ENCODE measurements around the gene CYP11A1. TPM values are rescaled to one million over a fixed set of nuclear protein-coding genes. Genes with fewer than 3 reads are reported as not detected.
A peak's percentile ranks its signal among the peaks of the same experiment; 100 is the strongest.

Gene CYP11A1
- total RNA-seq, 3 donors from 2014 or later = 0.33 to 0.41 (median 0.40) TPM

DNA sequence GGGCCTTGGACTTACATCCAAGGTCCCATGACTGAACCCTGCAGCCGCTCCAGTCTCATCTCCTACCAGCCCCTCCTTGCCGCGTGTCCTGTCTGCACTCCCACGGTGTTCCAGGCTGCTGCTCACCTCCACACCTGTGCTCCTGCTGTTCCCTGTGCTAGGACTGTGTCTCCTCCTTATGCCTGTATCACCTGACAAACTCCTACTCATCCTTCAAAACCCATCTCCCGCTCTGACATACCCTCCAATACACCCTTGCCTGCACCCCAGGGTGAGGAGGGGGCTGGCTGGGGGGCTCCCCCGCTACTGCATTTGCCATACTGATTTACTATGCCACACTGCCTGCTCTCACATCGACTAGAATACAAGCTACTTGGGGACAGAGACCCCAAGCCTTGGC, 53.6 kb downstream of the CYP11A1 start:
- Mint-ChIP-seq H3K4me3 (no peak overlapping the region), H3K4me1 (ENCODE audit: low read depth) (peaks cover 15% of the 10 kb centered on the region), H3K9me3 (no peaks in the 10 kb centered on the region), H3K36me3 (ENCODE audit: insufficient read depth) (no peaks in the 10 kb centered on the region), H3K27me3 (ENCODE audit: low read depth) (no peaks in the 10 kb centered on the region)
- DNase-seq = no peak
- ATAC-seq = no peak

DNA sequence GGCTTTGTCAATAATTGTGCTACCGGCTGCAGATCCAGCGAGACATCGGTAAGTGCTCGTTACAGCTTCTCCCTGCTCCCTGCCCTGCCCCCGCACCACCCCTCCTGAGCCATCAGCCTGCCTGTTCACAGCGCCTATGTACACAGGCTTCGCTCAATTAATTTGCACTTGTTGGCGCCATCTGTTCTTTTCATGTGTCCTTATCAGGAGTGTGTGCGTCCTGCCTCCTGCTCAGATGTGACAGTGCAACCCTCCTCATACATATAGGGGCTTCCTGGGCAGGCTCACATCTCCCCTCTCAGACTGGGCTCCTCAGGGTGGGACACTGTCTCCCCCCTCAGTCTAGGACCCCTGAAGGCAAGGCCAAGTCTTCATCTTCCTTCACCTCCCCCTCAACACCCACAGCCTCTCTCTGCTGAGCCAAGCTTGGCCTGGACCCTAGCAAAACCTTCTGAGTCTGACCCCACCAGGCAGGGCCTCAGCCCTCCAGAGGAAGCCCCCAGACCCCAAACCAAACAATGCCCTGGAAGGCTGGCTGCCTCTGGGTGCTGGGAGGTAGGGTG, 54.9 kb downstream of the CYP11A1 start:
- no peak for DNase-seq
- H3K4me1 Mint-ChIP-seq (ENCODE audit: low read depth) = peaks cover 15% of the 10 kb centered on the region
- H3K4me3 Mint-ChIP-seq = no peak overlapping the region
- no peak for ATAC-seq
- no peaks in the 10 kb centered on the region for H3K36me3 Mint-ChIP-seq (ENCODE audit: insufficient read depth)
- H3K9me3 Mint-ChIP-seq = no peaks in the 10 kb centered on the region
- peaks cover 3% of the 10 kb centered on the region for H3K27me3 Mint-ChIP-seq (ENCODE audit: low read depth)

GRCh38 chr15:74311734-74312444, 55.6 kb downstream of the CYP11A1 start:
- Mint-ChIP-seq H3K4me3 (no peak overlapping the region), H3K9me3 (no peaks in the 10 kb centered on the region), H3K27me3 (ENCODE audit: low read depth) (peaks cover 5% of the 10 kb centered on the region), H3K4me1 (ENCODE audit: low read depth) (peaks cover 15% of the 10 kb centered on the region), H3K36me3 (ENCODE audit: insufficient read depth) (no peaks in the 10 kb centered on the region)
- no peak for ATAC-seq
- DNase-seq = no peak

GRCh38 chr15:74307827-74308811, 59.3 kb downstream of the CYP11A1 start:
- peak; percentile 61 to 69 for ATAC-seq
- Mint-ChIP-seq H3K4me3 (no peak overlapping the region), H3K36me3 (ENCODE audit: insufficient read depth) (no peaks in the 10 kb centered on the region), H3K4me1 (ENCODE audit: low read depth) (no peaks in the 10 kb centered on the region), H3K9me3 (no peaks in the 10 kb centered on the region), H3K27me3 (ENCODE audit: low read depth) (peaks cover 37% of the 10 kb centered on the region)
- no peak for DNase-seq

DNA sequence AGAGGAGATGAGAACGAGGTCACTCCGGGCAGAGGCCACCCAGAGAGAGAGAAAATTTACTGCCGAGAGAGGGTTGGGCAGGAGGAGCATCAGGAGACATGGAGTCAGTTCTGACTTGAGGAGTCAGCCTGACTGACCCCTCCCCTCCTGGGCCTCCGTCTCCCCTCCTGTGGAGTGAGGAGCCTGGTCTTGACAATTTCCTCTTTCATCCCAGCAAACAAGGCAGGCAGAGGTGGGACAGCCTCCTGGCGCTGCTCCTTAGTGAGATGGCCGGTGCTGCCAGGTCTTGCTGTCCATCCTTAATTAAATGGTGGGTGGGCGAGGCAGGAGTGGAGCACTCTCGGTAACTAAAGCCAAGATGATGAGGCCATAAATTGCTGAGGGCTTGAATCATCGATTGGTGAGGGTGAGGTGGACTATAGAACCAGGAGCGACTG, 60.6 kb downstream of the CYP11A1 start:
- no peaks in the 10 kb centered on the region for H3K9me3 Mint-ChIP-seq
- H3K4me1 Mint-ChIP-seq (ENCODE audit: low read depth) = no peaks in the 10 kb centered on the region
- DNase-seq (no peak), ATAC-seq (no peak)
- H3K4me3 Mint-ChIP-seq = no peak overlapping the region
- peaks cover 49% of the 10 kb centered on the region for H3K27me3 Mint-ChIP-seq (ENCODE audit: low read depth)
- no peaks in the 10 kb centered on the region for H3K36me3 Mint-ChIP-seq (ENCODE audit: insufficient read depth)

DNA sequence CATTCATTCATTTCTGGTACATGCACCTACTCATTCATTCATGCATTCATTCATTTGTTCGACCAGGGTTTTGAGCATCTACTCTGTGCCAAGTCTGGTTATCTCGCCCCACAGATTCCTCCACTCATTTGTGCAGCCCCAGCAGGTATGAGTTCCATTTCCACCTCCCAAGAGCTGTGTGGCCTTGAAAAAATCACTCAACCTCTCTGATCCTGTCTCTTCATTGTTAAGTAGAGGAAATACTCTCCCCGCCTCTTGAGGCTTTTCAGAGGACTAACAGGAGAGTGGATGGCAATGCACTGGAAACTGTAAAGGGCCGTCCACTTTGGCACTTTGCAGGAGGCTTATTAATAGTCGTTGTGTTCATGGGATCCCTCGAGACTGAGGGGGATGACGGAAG, 61.8 kb downstream of the CYP11A1 start:
- Mint-ChIP-seq H3K4me1 (ENCODE audit: low read depth) (no peaks in the 10 kb centered on the region), H3K27me3 (ENCODE audit: low read depth) (peaks cover 60% of the 10 kb centered on the region), H3K4me3 (no peak overlapping the region), H3K36me3 (ENCODE audit: insufficient read depth) (no peaks in the 10 kb centered on the region), H3K9me3 (no peaks in the 10 kb centered on the region)
- no peak for ATAC-seq
- no peak for DNase-seq

- no peaks in the 10 kb centered on the region for H3K9me3 Mint-ChIP-seq
- no peak for DNase-seq
- no peak for ATAC-seq
- no peaks in the 10 kb centered on the region for H3K4me1 Mint-ChIP-seq (ENCODE audit: low read depth)
- H3K27me3 Mint-ChIP-seq (ENCODE audit: low read depth) = peaks cover 71% of the 10 kb centered on the region
- H3K36me3 Mint-ChIP-seq (ENCODE audit: insufficient read depth) = no peaks in the 10 kb centered on the region
- no peak overlapping the region for H3K4me3 Mint-ChIP-seq
Measured at GRCh38 chr15:74304431-74304830, 63.0 kb downstream of the CYP11A1 start.

DNA sequence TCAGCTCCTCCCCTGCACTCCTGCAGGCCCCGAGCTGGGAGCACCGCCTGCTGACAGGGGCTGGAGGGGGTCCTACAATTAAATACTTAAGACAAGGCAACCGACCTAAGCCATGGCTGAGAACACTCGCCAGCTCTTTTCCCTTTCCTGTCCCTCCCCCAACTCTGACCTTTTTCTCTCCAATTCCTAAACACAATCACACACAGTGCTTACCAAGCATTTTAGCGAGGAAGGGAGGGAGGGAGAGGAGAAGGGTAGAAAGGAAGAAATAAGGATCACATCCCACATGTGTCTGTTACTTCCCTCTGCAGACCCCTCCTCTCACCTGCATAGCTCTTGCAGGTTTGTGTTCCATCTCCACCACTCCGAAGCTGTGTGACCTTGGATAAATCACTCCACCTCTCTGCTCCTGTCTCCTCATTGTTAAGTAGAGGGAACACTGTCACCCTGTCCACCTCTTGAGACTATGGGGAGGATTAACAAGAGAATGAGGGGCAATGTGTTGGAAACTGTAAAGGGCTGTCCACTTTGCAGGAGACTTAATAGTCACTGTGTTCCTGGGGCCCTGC, 63.6 kb downstream of the CYP11A1 start:
- H3K27me3 Mint-ChIP-seq (ENCODE audit: low read depth) = peaks cover 71% of the 10 kb centered on the region

DNA sequence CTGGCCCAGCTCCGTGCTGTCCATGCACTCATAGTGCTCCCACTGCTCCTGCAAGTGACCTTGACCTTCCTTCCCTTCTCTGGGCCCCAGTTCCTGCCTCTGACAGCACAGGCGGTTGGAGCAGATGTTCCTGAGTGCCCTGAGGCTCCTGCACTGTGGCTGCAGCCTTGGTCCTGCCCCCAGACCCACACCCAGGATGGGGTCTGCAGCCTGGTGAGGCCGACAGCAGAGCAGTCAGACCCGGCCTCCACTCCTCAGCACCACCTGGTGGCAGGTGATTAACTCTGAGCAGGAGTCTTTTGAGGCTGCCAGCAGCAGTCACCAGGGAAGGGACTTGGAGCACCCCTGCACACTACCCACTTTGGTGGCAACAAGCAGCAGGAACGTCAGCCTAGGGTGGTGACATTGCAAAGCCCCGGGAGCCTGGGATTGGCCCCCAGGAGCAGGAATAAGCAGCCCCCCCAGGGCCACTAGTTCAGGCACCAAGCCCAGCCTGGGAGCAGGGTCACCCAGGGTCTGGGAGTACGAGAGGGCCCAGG, 64.6 kb downstream of the CYP11A1 start:
- Mint-ChIP-seq H3K36me3 (ENCODE audit: insufficient read depth) (no peaks in the 10 kb centered on the region), H3K4me3 (no peak overlapping the region), H3K9me3 (no peaks in the 10 kb centered on the region), H3K4me1 (ENCODE audit: low read depth) (no peaks in the 10 kb centered on the region), H3K27me3 (ENCODE audit: low read depth) (peaks cover 68% of the 10 kb centered on the region)
- peak; percentile 18 for DNase-seq
- peak in 1 of 2 donors; percentile 40 for ATAC-seq

More for the DNA sequence above, 63.6 kb downstream of the CYP11A1 start:
- Mint-ChIP-seq H3K9me3 (no peaks in the 10 kb centered on the region), H3K4me3 (no peak overlapping the region), H3K36me3 (ENCODE audit: insufficient read depth) (no peaks in the 10 kb centered on the region), H3K4me1 (ENCODE audit: low read depth) (no peaks in the 10 kb centered on the region)
- ATAC-seq (no peak), DNase-seq (no peak)

DNA sequence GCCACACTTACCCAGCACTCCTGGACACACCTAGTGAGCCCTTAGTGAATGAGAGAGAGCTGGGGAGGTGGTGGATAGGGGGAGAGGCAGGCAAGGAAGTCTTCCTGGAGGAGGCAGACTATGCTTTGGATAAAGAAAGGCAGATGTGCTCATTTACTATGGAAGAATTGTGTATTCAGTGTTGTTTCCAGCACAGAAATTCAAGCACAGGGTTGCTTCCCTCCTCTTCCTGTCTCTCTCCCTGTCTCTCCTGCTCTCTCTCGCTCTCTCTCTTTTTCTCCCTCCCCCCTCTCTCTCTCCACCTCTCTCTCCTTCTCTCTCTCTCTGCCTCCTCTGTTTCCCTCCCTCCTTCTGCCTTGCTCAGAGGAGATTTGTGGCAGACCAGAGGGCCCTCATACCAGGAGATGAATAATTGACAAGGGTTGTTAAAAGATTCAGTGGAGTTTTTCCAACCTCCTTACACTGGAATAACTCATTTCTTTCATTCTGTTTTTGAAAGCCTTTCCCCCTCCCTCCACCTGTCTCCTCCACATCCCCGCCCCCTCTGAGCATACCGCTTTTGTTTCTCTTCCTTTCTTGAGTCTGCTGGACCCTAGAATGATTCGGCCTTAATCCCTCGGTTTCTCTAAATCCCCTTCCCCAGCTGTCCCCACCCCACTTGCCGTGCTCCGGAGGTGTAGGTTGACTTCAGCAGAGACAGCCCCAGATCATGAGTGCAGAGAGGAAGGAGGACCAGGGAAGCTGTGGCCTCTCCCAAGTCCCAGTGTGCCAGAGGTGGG, 65.7 kb downstream of the CYP11A1 start:
- H3K4me1 Mint-ChIP-seq (ENCODE audit: low read depth) = no peaks in the 10 kb centered on the region
- H3K27me3 Mint-ChIP-seq (ENCODE audit: low read depth) = peaks cover 68% of the 10 kb centered on the region
- DNase-seq (no peak), ATAC-seq (no peak)
- no peaks in the 10 kb centered on the region for H3K36me3 Mint-ChIP-seq (ENCODE audit: insufficient read depth)
- no peak overlapping the region for H3K4me3 Mint-ChIP-seq
- no peaks in the 10 kb centered on the region for H3K9me3 Mint-ChIP-seq

DNA sequence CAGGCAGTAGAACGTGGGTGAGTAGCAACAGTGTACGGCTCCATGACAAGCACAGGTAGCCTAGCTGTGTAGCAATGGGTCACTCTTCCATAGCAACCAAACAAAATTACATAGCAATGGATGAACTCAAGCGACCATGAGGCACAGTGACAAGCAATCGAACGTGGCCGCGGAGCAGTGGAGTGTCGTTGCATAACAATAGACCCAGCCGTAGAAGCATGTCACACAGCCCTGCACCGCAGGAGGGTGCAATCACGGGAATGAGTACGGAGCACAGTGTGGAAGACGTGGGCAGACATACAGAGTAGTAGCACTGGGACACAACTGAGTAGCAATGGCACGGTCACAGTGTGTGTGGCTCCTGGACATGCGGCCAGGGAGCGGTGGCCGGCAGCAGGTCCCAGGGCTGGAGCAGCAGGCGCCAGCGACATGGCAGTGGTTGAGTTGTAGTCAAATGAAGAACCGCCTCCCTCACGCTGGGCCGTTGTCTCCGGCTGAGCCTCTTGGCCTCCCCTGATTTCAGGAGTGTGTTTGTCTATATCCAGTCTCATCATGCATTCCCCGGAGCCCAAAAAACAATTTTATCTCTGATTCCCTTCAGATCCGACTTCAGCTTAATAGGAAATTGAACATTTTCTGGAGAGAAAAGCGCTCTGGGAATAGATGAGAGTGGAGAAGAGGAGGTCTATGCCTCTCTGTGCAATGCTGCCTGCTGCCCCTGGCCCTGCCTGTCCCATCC, 67.2 kb downstream of the CYP11A1 start:
- Mint-ChIP-seq H3K9me3 (no peaks in the 10 kb centered on the region), H3K4me1 (ENCODE audit: low read depth) (no peaks in the 10 kb centered on the region), H3K4me3 (no peak overlapping the region), H3K27me3 (ENCODE audit: low read depth) (peaks cover 56% of the 10 kb centered on the region), H3K36me3 (ENCODE audit: insufficient read depth) (no peaks in the 10 kb centered on the region)
- DNase-seq (no peak), ATAC-seq (no peak)

GRCh38 chr15:74297887-74298286, 69.6 kb downstream of the CYP11A1 start:
- peaks cover 43% of the 10 kb centered on the region for H3K27me3 Mint-ChIP-seq (ENCODE audit: low read depth)
- H3K4me1 Mint-ChIP-seq (ENCODE audit: low read depth) = no peaks in the 10 kb centered on the region
- no peak for ATAC-seq
- DNase-seq = no peak
- no peaks in the 10 kb centered on the region for H3K9me3 Mint-ChIP-seq
- no peak overlapping the region for H3K4me3 Mint-ChIP-seq
- H3K36me3 Mint-ChIP-seq (ENCODE audit: insufficient read depth) = no peaks in the 10 kb centered on the region

- no peaks in the 10 kb centered on the region for H3K9me3 Mint-ChIP-seq
- H3K36me3 Mint-ChIP-seq (ENCODE audit: insufficient read depth) = no peaks in the 10 kb centered on the region
- H3K27me3 Mint-ChIP-seq (ENCODE audit: low read depth) = peaks cover 40% of the 10 kb centered on the region
- peaks cover 5% of the 10 kb centered on the region for H3K4me1 Mint-ChIP-seq (ENCODE audit: low read depth)
- H3K4me3 Mint-ChIP-seq = no peak overlapping the region
- no peak for ATAC-seq
- no peak for DNase-seq
Measured at GRCh38 chr15:74295800-74296199, 71.6 kb downstream of the CYP11A1 start.
